HG02870 (cell line): ENCODE results near the gene ELOA.
A peak's percentile ranks its signal among the peaks of the same experiment; 100 is the strongest.
"Not testable (repeated sequence)": the region's sequence is repeated elsewhere in the genome, so short reads cannot be mapped to it uniquely, and the experiment has no call there.

ENCODE experiments used
- ATAC-seq: cut with Tn5 transposase; IDR thresholded peaks from one replicate; pipeline ENCODE4 v1.9.1; 2021; ENCODE audit warnings: mild to moderate bottlenecking, moderate library complexity; ENCODE audit not compliant: unreplicated experiment

Gene ELOA

GRCh38 chr1:23732363-23733224 is 10.7 kb upstream of the ELOA start:
- ATAC-seq, result no peak

- ATAC-seq, result not testable (repeated sequence)
Observed at GRCh38 chr1:23733281-23733680, 10.0 kb upstream of the ELOA start.

GRCh38 chr1:23736437-23737134 is 6.7 kb upstream of the ELOA start:
- ATAC-seq, result no peak

GRCh38 chr1:23741609-23742008 is 1.7 kb upstream of the ELOA start:
- ATAC-seq, result no peak

- peak; percentile 20 for ATAC-seq
Observed at GRCh38 chr1:23742670-23743286, 493 bp upstream of the ELOA start.

GRCh38 chr1:23745515-23745914 is 2.2 kb downstream of the ELOA start:
- no peak for ATAC-seq

GRCh38 chr1:23748016-23748415 is 4.7 kb downstream of the ELOA start:
- ATAC-seq, result no peak

GRCh38 chr1:23751050-23751814 is 8.0 kb downstream of the ELOA start:
- no peak for ATAC-seq

GRCh38 chr1:23751815-23752200 is 8.5 kb downstream of the ELOA start:
- ATAC-seq, result no peak

- ATAC-seq, result no peak
Observed at GRCh38 chr1:23752909-23753308, 9.6 kb downstream of the ELOA start.

GRCh38 chr1:23756676-23757075 is 13.4 kb downstream of the ELOA start:
- ATAC-seq, result no peak

GRCh38 chr1:23757812-23758211 is 14.5 kb downstream of the ELOA start:
- no peak for ATAC-seq

GRCh38 chr1:23759277-23759676 is 16.0 kb downstream of the ELOA start:
- no peak for ATAC-seq

GRCh38 chr1:23763041-23763577 is 19.8 kb downstream of the ELOA start:
- no peak for ATAC-seq

GRCh38 chr1:23768733-23769132 is 25.5 kb downstream of the ELOA start:
- ATAC-seq, result no peak

GRCh38 chr1:23772049-23772853 is 29.0 kb downstream of the ELOA start:
- no peak for ATAC-seq

- no peak for ATAC-seq
Observed at GRCh38 chr1:23772854-23773242, 29.6 kb downstream of the ELOA start.

GRCh38 chr1:23774174-23774880 is 31.1 kb downstream of the ELOA start:
- no peak for ATAC-seq

GRCh38 chr1:23776217-23776616 is 32.9 kb downstream of the ELOA start:
- ATAC-seq, result no peak
